A673 (cell line): ENCODE data around the gene ORC1. TPM values are rescaled to one million over a fixed set of nuclear protein-coding genes. Genes with fewer than 3 reads are reported as not detected.

Source experiments
- Bru-seq: library from RNA; stranded (reverse); fragments of 400-500 nt; gene quantifications from one replicate; lab custom pipeline; 2021; lab: Mats Ljungman, UMichigan
- BruChase-seq, 2 experiments: library from RNA; stranded (reverse); fragments of 400-500 nt; gene quantifications; one replicate each; lab custom pipeline; 2021; lab: Mats Ljungman, UMichigan
- BruUV-seq: library from RNA; stranded (reverse); fragments of 400-500 nt; replicated peaks from 2 replicates; lab custom pipeline; 2021; lab: Mats Ljungman, UMichigan
- CTCF ChIA-PET: fragments of 300-600 bp; sonication (Branson Sonifier 250); formaldehyde crosslinking; loops from one replicate; lab custom pipeline; 2022; ENCODE audit warnings: antibody characterized with exemption; lab: Charles Lee
- POLR2A ChIA-PET: fragments of 300-600 bp; sonication (Branson Sonifier 250); formaldehyde crosslinking; loops from one replicate; lab custom pipeline; 2022; ENCODE audit warnings: antibody characterized with exemption; ENCODE audit not compliant: low non-redundant PET; lab: Charles Lee
- DNase-seq: peaks from one replicate; pipeline ENCODE4 v3.0.0-alpha.2; 2015; ENCODE audit warnings: low spot score
- H3K27ac ChIP-seq: fragments of 200-600 bp; sonication (generic); 2 replicates; pipeline ENCODE4 v1.5.1; 2016; ENCODE audit warnings: mixed run types, low read depth, mild to moderate bottlenecking, mixed read lengths, antibody characterized with exemption, low read length; ENCODE audit not compliant: poor library complexity, severe bottlenecking
- H3K27me3 ChIP-seq: fragments of 200-600 bp; sonication (generic); replicated peaks from 2 replicates; pipeline ENCODE4 v1.6.1; 2017; ENCODE audit warnings: mixed run types, low read depth, mild to moderate bottlenecking, mixed read lengths, antibody characterized with exemption, low read length; ENCODE audit not compliant: insufficient read depth, poor library complexity
- H3K36me3 ChIP-seq: fragments of 200-600 bp; sonication (generic); 2 replicates; pipeline ENCODE4 v1.6.1; 2016; ENCODE audit warnings: mixed run types, mild to moderate bottlenecking, mixed read lengths, antibody characterized with exemption, low read length; ENCODE audit not compliant: insufficient read depth, poor library complexity, severe bottlenecking
- H3K4me1 ChIP-seq: fragments of 200-600 bp; sonication (generic); 2 replicates; pipeline ENCODE4 v1.6.1; 2017; ENCODE audit warnings: mixed run types, mild to moderate bottlenecking, mixed read lengths, antibody characterized with exemption, low read length; ENCODE audit not compliant: insufficient read depth, poor library complexity, severe bottlenecking
- H3K4me3 ChIP-seq: fragments of 200-600 bp; sonication (generic); 2 replicates; pipeline ENCODE4 v1.5.1; 2016; ENCODE audit warnings: low read depth, mixed run types, mild to moderate bottlenecking, mixed read lengths, low read length; ENCODE audit not compliant: poor library complexity, severe bottlenecking
- H3K9me3 ChIP-seq: fragments of 200-600 bp; sonication (generic); 2 replicates; pipeline ENCODE4 v1.6.1; 2016; ENCODE audit warnings: mixed run types, low read depth, mild to moderate bottlenecking, mixed read lengths, antibody characterized with exemption, low read length; ENCODE audit not compliant: poor library complexity, severe bottlenecking
- EZH2 ChIP-seq: fragments of 200-600 bp; sonication (generic); IDR thresholded peaks from 2 replicates; pipeline ENCODE4 v1.6.1; 2017; ENCODE audit warnings: borderline replicate concordance, low read depth, mild to moderate bottlenecking, mixed read lengths, antibody characterized with exemption, low read length; ENCODE audit not compliant: poor library complexity, severe bottlenecking
- intact Hi-C: fragments of 100-400 bp; cut with micrococcal nuclease; formaldehyde crosslinking; loops from one replicate; pipeline ENCODE4 v1.10.0; 2022; ENCODE audit not compliant: unreplicated experiment
- long read RNA-seq: library from polyadenylated mRNA; stranded (forward); transcript quantifications from one replicate; pipeline ENCODE4 v2.0.0, GENCODE V29; 2022
- total RNA-seq: library from RNA; stranded (reverse); gene quantifications from 2 replicates; pipeline ENCODE4 v1.2.3, GENCODE V29; 2021
- TF ChIP-seq, protein P1 (sequence below): fragments of 300-800, 200-600 bp; sonication (generic); conservative IDR thresholded peaks from 2 replicates; pipeline ENCODE4 v1.5.1; 2017; ENCODE audit warnings: low read depth, mild to moderate bottlenecking, antibody characterized with exemption, low read length, moderate library complexity, mixed read lengths

Gene ORC1
- 50.4 and 54.0 TPM in 2 replicates for total RNA-seq
- Bru-seq, nascent RNA: percentile 92 among the genes with signal in this experiment
- BruChase-seq, experiment 1, labeled RNA remaining after a 2-hour chase: percentile 85 among the genes with signal in this experiment
- percentile 88 among the genes with signal in this experiment for BruChase-seq, experiment 2, labeled RNA remaining after a 6-hour chase
- long read RNA-seq, transcript ORC1-201 (17 exons, 3,080 nt): minor isoform, 11 of 80 reads
- long read RNA-seq, transcript ORC1-202 (17 exons, 3,157 nt): major isoform, 42 of 80 reads
- long read RNA-seq, partial matches to known transcripts: 15 of 80 reads
- long read RNA-seq, other reads (novel, unspliced or antisense): 12 of 80 reads

GRCh38 chr1:52404116-52404974 is at the start of gene ORC1, which contains the start of gene PRPF38A:
TSS of gene ORC1 (minus strand) at chr1:52404423. CDS start at chr1:52402223, 2,200 bp downstream.
TSS of gene PRPF38A (plus strand) at chr1:52404602. CDS start at chr1:52404750, 148 bp downstream.
- TF ChIP-seq EZH2: no peak
- TF ChIP-seq, protein P1, sequence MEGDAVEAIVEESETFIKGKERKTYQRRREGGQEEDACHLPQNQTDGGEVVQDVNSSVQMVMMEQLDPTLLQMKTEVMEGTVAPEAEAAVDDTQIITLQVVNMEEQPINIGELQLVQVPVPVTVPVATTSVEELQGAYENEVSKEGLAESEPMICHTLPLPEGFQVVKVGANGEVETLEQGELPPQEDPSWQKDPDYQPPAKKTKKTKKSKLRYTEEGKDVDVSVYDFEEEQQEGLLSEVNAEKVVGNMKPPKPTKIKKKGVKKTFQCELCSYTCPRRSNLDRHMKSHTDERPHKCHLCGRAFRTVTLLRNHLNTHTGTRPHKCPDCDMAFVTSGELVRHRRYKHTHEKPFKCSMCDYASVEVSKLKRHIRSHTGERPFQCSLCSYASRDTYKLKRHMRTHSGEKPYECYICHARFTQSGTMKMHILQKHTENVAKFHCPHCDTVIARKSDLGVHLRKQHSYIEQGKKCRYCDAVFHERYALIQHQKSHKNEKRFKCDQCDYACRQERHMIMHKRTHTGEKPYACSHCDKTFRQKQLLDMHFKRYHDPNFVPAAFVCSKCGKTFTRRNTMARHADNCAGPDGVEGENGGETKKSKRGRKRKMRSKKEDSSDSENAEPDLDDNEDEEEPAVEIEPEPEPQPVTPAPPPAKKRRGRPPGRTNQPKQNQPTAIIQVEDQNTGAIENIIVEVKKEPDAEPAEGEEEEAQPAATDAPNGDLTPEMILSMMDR: peak; percentile 38
- TSS peak; percentile 72 for BruUV-seq
- ChIA-PET POLR2A (interaction anchor here (0.8 to 1.2 kb wide), 2 partner anchors 149 to 349 kb away, joined by 3 to 10 read pairs; partner anchors contain the start of genes TUT4 and TXNDC12), CTCF (interaction anchor here (0.9 kb wide), 1 partner anchor 282 kb away, joined by 3 read pairs; no protein-coding TSS in a partner anchor)
- no peaks in the 10 kb centered on the region for H3K9me3 ChIP-seq
- peaks cover 13% of the 10 kb centered on the region for H3K4me1 ChIP-seq
- intact Hi-C loops: no loop called here
- H3K4me3 ChIP-seq: peak within 1 kb of the TSS; percentile 83
- DNase-seq: peak; percentile 99
- H3K27ac ChIP-seq: peak within 1 kb of the TSS; percentile 95
- H3K36me3 ChIP-seq: peaks cover 51% of the 10 kb centered on the region
- H3K27me3 ChIP-seq: no peaks in the 10 kb centered on the region

DNA sequence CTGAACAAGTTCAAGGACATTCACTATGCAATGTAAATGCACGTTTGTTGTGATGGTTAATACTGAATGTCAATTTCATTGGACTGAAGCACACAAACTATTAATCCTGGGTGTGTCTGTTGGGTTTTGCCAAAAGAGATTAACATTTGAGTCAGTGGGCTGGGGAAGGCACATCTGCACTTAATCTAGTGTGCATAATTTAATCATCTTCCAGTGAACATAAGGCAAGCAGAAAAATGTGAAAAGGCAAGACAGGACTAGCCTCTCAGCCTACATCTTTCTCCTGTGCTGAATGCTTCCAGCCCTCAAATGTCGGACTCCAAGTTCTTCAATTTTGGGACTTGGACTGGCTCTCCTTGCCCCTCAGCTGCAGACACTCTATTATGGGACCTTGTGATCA is 40.2 kb upstream of the ORC1 start:
- DNase-seq: peak; percentile 29
- TF ChIP-seq, protein P1: no peak
- no peak for TF ChIP-seq EZH2
- no TSS peak for BruUV-seq
- CTCF ChIA-PET: no interaction called here
- peaks cover 22% of the 10 kb centered on the region for H3K36me3 ChIP-seq
- H3K4me1 ChIP-seq: no peaks in the 10 kb centered on the region
- intact Hi-C loops: no loop called here
- no peak overlapping the region for H3K4me3 ChIP-seq
- POLR2A ChIA-PET: no interaction called here
- no peaks in the 10 kb centered on the region for H3K27me3 ChIP-seq
- no peaks in the 10 kb centered on the region for H3K9me3 ChIP-seq
- no peak overlapping the region for H3K27ac ChIP-seq

DNA sequence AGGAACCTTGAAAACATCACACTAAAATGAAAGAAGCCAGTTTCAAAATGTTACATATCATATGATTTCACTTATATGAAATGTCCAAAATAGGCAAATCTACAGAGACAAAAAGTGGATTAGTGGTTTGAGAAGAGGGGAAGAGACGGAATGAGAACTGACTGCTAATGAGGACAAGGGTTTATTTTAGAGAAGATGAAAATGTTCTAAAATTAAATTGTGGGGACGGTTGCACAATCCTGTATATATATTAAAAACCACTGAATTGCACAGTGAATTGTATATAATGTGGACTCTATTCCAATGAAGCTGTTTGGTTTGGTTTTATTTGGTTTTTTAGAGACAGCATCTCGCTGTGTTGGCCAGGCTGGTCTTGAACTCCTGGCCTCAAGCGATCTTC is 35.8 kb upstream of the ORC1 start:
- TF ChIP-seq EZH2: no peak
- TF ChIP-seq, protein P1: no peak
- H3K4me3 ChIP-seq: no peak overlapping the region
- no peak for DNase-seq
- H3K27me3 ChIP-seq: no peaks in the 10 kb centered on the region
- no peaks in the 10 kb centered on the region for H3K9me3 ChIP-seq
- ChIA-PET CTCF (no interaction called here), POLR2A (no interaction called here)
- intact Hi-C loops: no loop called here
- no peak overlapping the region for H3K27ac ChIP-seq
- BruUV-seq: no TSS peak
- no peaks in the 10 kb centered on the region for H3K4me1 ChIP-seq
- peaks cover 13% of the 10 kb centered on the region for H3K36me3 ChIP-seq
